GM23248 (cell line): ENCODE measurements around the gene TRAM2.

Experiments used
- EZH2 ChIP-seq: fragments of 200-600 bp; sonication (generic); IDR thresholded peaks from 2 replicates; pipeline ENCODE4 v1.6.1; 2018; ENCODE audit warnings: antibody characterized with exemption, mild to moderate bottlenecking; ENCODE audit not compliant: insufficient read depth, poor library complexity, severe bottlenecking
- EZH2phosphoT487 ChIP-seq: fragments of 200-600 bp; sonication (generic); IDR thresholded peaks from 2 replicates; pipeline ENCODE4 v1.6.1; 2018; ENCODE audit warnings: antibody characterized with exemption, moderate library complexity, mild to moderate bottlenecking, low read depth; ENCODE audit not compliant: insufficient read depth

DNA sequence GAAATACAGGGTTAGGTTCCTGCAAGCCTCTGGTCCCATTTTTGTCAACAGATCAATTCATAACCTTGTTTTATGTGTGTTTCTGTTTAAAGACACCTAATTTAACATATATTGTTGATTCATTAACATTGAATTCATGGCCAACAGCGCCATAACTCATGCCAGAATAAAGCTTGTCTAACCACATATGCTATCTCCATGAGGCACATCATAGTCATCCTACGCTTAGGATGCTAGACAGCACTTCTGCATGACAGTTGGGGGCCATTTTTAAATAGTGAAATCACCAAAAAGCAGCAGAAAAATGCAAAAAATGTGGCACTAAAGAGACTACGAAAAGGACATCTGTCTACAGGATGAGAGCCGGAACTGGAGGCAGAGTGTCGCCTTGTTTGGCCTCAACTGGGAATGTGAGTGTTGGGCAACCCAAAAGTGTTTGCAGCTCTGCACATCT is 37.9 kb downstream of the TRAM2 start:
- TF ChIP-seq EZH2phosphoT487: peak; percentile 80; the same call in 1 of the 2 replicates
- no peak for TF ChIP-seq EZH2
